Left colon (tissue), 2 donors: ENCODE results near the gene TEX38. TPM values are rescaled to one million over a fixed set of nuclear protein-coding genes. Genes with fewer than 3 reads are reported as not detected.
A peak's percentile ranks its signal among the peaks of the same experiment; 100 is the strongest.
"Not testable (repeated sequence)": the region's sequence is repeated elsewhere in the genome, so short reads cannot be mapped to it uniquely, and the experiment has no call there.

ENCODE experiments used
- ATAC-seq: fragments of 200-7000 bp; cut with Tn5 transposase; one replicate; pipeline ENCODE4 v1.9.1; 2020; ENCODE audit warnings: mild to moderate bottlenecking, moderate library complexity
- DNase-seq, 2 donors: peaks; one replicate each; pipeline ENCODE4 v3.0.0-alpha.2; 2020
- intact Hi-C, 2 donors: fragments of 100-400 bp; cut with DNase I in 1 of 2; cut with micrococcal nuclease in 1 of 2; formaldehyde crosslinking; loops; one replicate each; pipeline versions ENCODE4 v1.11.2 to v1.14.0; 2022; cut with DNase I, micrococcal nuclease
- long read RNA-seq: library from polyadenylated mRNA; unstranded; transcript quantifications from one replicate; pipeline ENCODE4 v2.0.0, GENCODE V29; 2021
- total RNA-seq, 2 donors: library from RNA; stranded (reverse); fragmentation: NEBNext Ultra II Directional; extraction: Animal tissue kit (Norgen Biotek cat#: 25700); gene quantifications; one replicate each; pipeline ENCODE4 v1.2.1, GENCODE V29; 2021
- donor health status: DM: no; HTN: no; CAD: no.
- donor health status: DM: yes; HTN: yes; CAD: no.

TEX38 gene
- total RNA-seq = not detected
- long read RNA-seq = 0 reads

GRCh38 chr1:46671554-46671953 is at the start of gene TEX38:
TSS of gene TEX38 (plus strand) at chr1:46671854. CDS start at chr1:46671935, 81 bp downstream.
- intact Hi-C loops = no loop called here
- ATAC-seq = no peak
- DNase-seq = no peak

- peak; percentile 64 for ATAC-seq
- intact Hi-C loops = loop anchor here in 1 of 2 donors (5.0 kb wide), 1 partner anchor 105 kb away; no protein-coding TSS in a partner anchor
- DNase-seq = no peak
Observed at GRCh38 chr1:46621930-46622329, 49.7 kb upstream of the TEX38 start.

GRCh38 chr1:46622344-46622743 is 49.3 kb upstream of the TEX38 start:
- ATAC-seq (peak; percentile 77), DNase-seq (peak in 1 of 2 donors; percentile 57)
- intact Hi-C loops = loop anchor here in 1 of 2 donors (5.0 kb wide), 1 partner anchor 105 kb away; no protein-coding TSS in a partner anchor

- no peak for ATAC-seq
- intact Hi-C loops = loop anchor here in 1 of 2 donors (5.0 kb wide), 1 partner anchor 103 kb away; no protein-coding TSS in a partner anchor
- no peak for DNase-seq
Observed at GRCh38 chr1:46623743-46624644, 47.7 kb upstream of the TEX38 start.

- DNase-seq (no peak), ATAC-seq (no peak)
- intact Hi-C loops = no loop called here
Observed at GRCh38 chr1:46630719-46631118, 40.9 kb upstream of the TEX38 start.

- intact Hi-C loops = no loop called here
- ATAC-seq (no peak), DNase-seq (no peak)
Observed at GRCh38 chr1:46635205-46635604, 36.4 kb upstream of the TEX38 start.

- ATAC-seq = no peak
- intact Hi-C loops = no loop called here
- no peak for DNase-seq
Observed at GRCh38 chr1:46637444-46638083, 34.1 kb upstream of the TEX38 start.

- intact Hi-C loops = no loop called here
- DNase-seq (no peak), ATAC-seq (peak; percentile 41)
Observed at GRCh38 chr1:46638921-46639320, 32.7 kb upstream of the TEX38 start.

GRCh38 chr1:46639547-46639946 is 32.1 kb upstream of the TEX38 start:
- ATAC-seq (no peak), DNase-seq (no peak)
- intact Hi-C loops = no loop called here

GRCh38 chr1:46642115-46642680 is 29.5 kb upstream of the TEX38 start:
- intact Hi-C loops = no loop called here
- DNase-seq (no peak), ATAC-seq (no peak)

GRCh38 chr1:46643368-46643775 is 28.3 kb upstream of the TEX38 start:
- DNase-seq (peak in 1 of 2 donors; percentile 48), ATAC-seq (peak; percentile 82)
- intact Hi-C loops = no loop called here

GRCh38 chr1:46645815-46646214 is 25.8 kb upstream of the TEX38 start:
- DNase-seq (no peak), ATAC-seq (no peak)
- intact Hi-C loops = no loop called here

- ATAC-seq (no peak), DNase-seq (no peak)
- intact Hi-C loops = no loop called here
Observed at GRCh38 chr1:46646331-46646730, 25.3 kb upstream of the TEX38 start.

- no peak for ATAC-seq
- intact Hi-C loops = no loop called here
Observed at GRCh38 chr1:46646844-46647243, 24.8 kb upstream of the TEX38 start.

GRCh38 chr1:46647611-46648010 is 24.0 kb upstream of the TEX38 start:
- DNase-seq (no peak), ATAC-seq (no peak)
- intact Hi-C loops = no loop called here

More at GRCh38 chr1:46646844-46647243, 24.8 kb upstream of the TEX38 start:
- no peak for DNase-seq

- no peak for ATAC-seq
- DNase-seq = no peak
- intact Hi-C loops = no loop called here
Observed at GRCh38 chr1:46649764-46650163, 21.9 kb upstream of the TEX38 start.

GRCh38 chr1:46650491-46650890 is 21.2 kb upstream of the TEX38 start:
- DNase-seq (no peak), ATAC-seq (no peak)
- intact Hi-C loops = no loop called here

GRCh38 chr1:46651152-46651551 is 20.5 kb upstream of the TEX38 start:
- DNase-seq, intact Hi-C loops, ATAC-seq: not testable (repeated sequence)

GRCh38 chr1:46652321-46653100 is 19.1 kb upstream of the TEX38 start:
- ATAC-seq = no peak
- DNase-seq = no peak
- intact Hi-C loops = no loop called here
